ENCODE measurements around the gene CHD9.

Gene CHD9

GRCh38 chr16:53089434-53090285 is 34.9 kb downstream of the CHD9 start:
- TF ChIP-seq CTCF (IDR thresholded peaks at IDR 0.05; ENCODE audit: control insufficient read depth, extremely low read depth, insufficient read depth), result no peak
- H3K4me3 ChIP-seq (ENCODE audit: low read depth, low read length), result no peak overlapping the region
- DNase-seq (ENCODE audit: low read depth), result no peak

- DNase-seq (ENCODE audit: low read depth), result no peak
- no peak overlapping the region for H3K4me3 ChIP-seq (ENCODE audit: low read depth, low read length)
- no peak for TF ChIP-seq CTCF (IDR thresholded peaks at IDR 0.05; ENCODE audit: control insufficient read depth, extremely low read depth, insufficient read depth)
These were observed 35.4 kb downstream of the CHD9 start for GRCh38 chr16:53090286-53090590.

GRCh38 chr16:53090591-53091411 is 36.0 kb downstream of the CHD9 start:
- H3K4me3 ChIP-seq (ENCODE audit: low read depth, low read length), result no peak overlapping the region
- no peak for TF ChIP-seq CTCF (IDR thresholded peaks at IDR 0.05; ENCODE audit: control insufficient read depth, extremely low read depth, insufficient read depth)
- DNase-seq (ENCODE audit: low read depth), result no peak

- TF ChIP-seq CTCF (IDR thresholded peaks at IDR 0.05; ENCODE audit: control insufficient read depth, extremely low read depth, insufficient read depth), result no peak
- H3K4me3 ChIP-seq (ENCODE audit: low read depth, low read length), result no peak overlapping the region
- DNase-seq (ENCODE audit: low read depth), result no peak
These were observed 36.8 kb downstream of the CHD9 start for GRCh38 chr16:53091466-53092211.

GRCh38 chr16:53092284-53092683 is 37.5 kb downstream of the CHD9 start:
- no peak for DNase-seq (ENCODE audit: low read depth)
- H3K4me3 ChIP-seq (ENCODE audit: low read depth, low read length), result no peak overlapping the region
- no peak for TF ChIP-seq CTCF (IDR thresholded peaks at IDR 0.05; ENCODE audit: control insufficient read depth, extremely low read depth, insufficient read depth)

GRCh38 chr16:53093162-53093744 is 38.5 kb downstream of the CHD9 start:
- H3K4me3 ChIP-seq (ENCODE audit: low read depth, low read length), result no peak overlapping the region
- TF ChIP-seq CTCF (IDR thresholded peaks at IDR 0.05; ENCODE audit: control insufficient read depth, extremely low read depth, insufficient read depth), result no peak
- DNase-seq (ENCODE audit: low read depth), result no peak
